Smooth muscle cell (in vitro differentiated cells): ENCODE measurements around the gene LONP2. TPM values are rescaled to one million over a fixed set of nuclear protein-coding genes. Genes with fewer than 3 reads are reported as not detected.
A peak's percentile ranks its signal among the peaks of the same experiment; 100 is the strongest.

ENCODE experiments used
- DNase-seq: peaks from one replicate; lab custom pipeline; 2025; ENCODE audit not compliant: unreplicated experiment; lab: John Stamatoyannopoulos, UW
- H2AFZ ChIP-seq: fragments of 200-600 bp; sonication (generic); 2 replicates; pipeline ENCODE4 v1.6.0; 2016; ENCODE audit warnings: antibody characterized with exemption, low read depth, mild to moderate bottlenecking
- H3F3A ChIP-seq: fragments of 200-600 bp; sonication (generic); 2 replicates; pipeline ENCODE4 v1.6.0; 2017; ENCODE audit warnings: antibody characterized with exemption, low read depth
- H3K27ac ChIP-seq: fragments of 200-600 bp; sonication (generic); 2 replicates; pipeline ENCODE4 v1.5.1; 2016; ENCODE audit warnings: low read depth, mild to moderate bottlenecking
- H3K27me3 ChIP-seq: fragments of 200-600 bp; sonication (generic); 2 replicates; pipeline ENCODE4 v1.6.1; 2016; ENCODE audit warnings: low read depth, mild to moderate bottlenecking
- H3K36me3 ChIP-seq: fragments of 200-600 bp; sonication (generic); 2 replicates; pipeline ENCODE4 v1.5.1; 2016; ENCODE audit warnings: low read depth
- H3K4me1 ChIP-seq: fragments of 200-600 bp; sonication (generic); 2 replicates; pipeline ENCODE4 v1.5.1; 2016; ENCODE audit warnings: low read depth
- H3K4me2 ChIP-seq: fragments of 200-600 bp; sonication (generic); 2 replicates; pipeline ENCODE4 v1.6.0; 2016; ENCODE audit warnings: mild to moderate bottlenecking
- H3K4me3 ChIP-seq: fragments of 200-600 bp; sonication (generic); 2 replicates; pipeline ENCODE4 v1.5.1; 2016; ENCODE audit warnings: mild to moderate bottlenecking
- H3K79me2 ChIP-seq: fragments of 200-600 bp; sonication (generic); 2 replicates; pipeline ENCODE4 v1.6.0; 2016; ENCODE audit warnings: low read depth, mild to moderate bottlenecking
- H3K9ac ChIP-seq: fragments of 200-600 bp; sonication (generic); 2 replicates; pipeline ENCODE4 v1.6.0; 2016; ENCODE audit warnings: low read depth
- H3K9me3 ChIP-seq: fragments of 200-600 bp; sonication (generic); replicated peaks from 2 replicates; pipeline ENCODE4 v1.5.1; 2016; ENCODE audit warnings: low read depth
- H4K20me1 ChIP-seq: fragments of 200-600 bp; sonication (generic); 2 replicates; pipeline ENCODE4 v1.6.0; 2016; ENCODE audit warnings: low read depth
- CTCF ChIP-seq: fragments of 200-600 bp; sonication (generic); IDR thresholded peaks from 2 replicates; pipeline ENCODE4 v1.5.1; 2017; ENCODE audit warnings: borderline replicate concordance, mild to moderate bottlenecking, antibody characterized with exemption; ENCODE audit not compliant: insufficient read depth, poor library complexity, severe bottlenecking
- WGBS: methylation state at CpG from one replicate; pipeline ENCODE4 v1.1.7; 2016; ENCODE audit warnings: low lambda C conversion rate; 5-methylcytosine and 5-hydroxymethylcytosine counted together
- polyA plus RNA-seq: library from polyadenylated mRNA; unstranded; fragments of >200 nt; fragmentation: Nextera tagmentation; extraction: Ambion mirVana; gene quantifications from 2 replicates; pipeline ENCODE4 v1.2.1, GENCODE V29; 2016
- total RNA-seq: library from RNA; depleted of rRNA; stranded (reverse); fragments of >200 nt; gene quantifications from 2 replicates; pipeline ENCODE4 v1.2.3, GENCODE V29; 2014

LONP2 gene
- total and polyA plus RNA-seq, 2 experiments from 2014 or later: 30.4 to 37.4 TPM

- peaks cover 17% of the 10 kb centered on the region for H3K36me3 ChIP-seq
These were observed 103.2 kb downstream of the LONP2 start for GRCh38 chr16:48347191-48347865.

GRCh38 chr16:48347980-48348379, 103.9 kb downstream of the LONP2 start:
- Histone ChIP-seq H3K27me3 (no peaks in the 10 kb centered on the region), H3K79me2 (peaks cover 9% of the 10 kb centered on the region), H4K20me1 (peaks cover 11% of the 10 kb centered on the region), H3K4me3 (no peak overlapping the region), H3K4me1 (no peaks in the 10 kb centered on the region), H3F3A (peaks cover 3% of the 10 kb centered on the region), H3K27ac (no peak overlapping the region), H3K36me3 (peaks cover 16% of the 10 kb centered on the region), H3K9me3 (no peaks in the 10 kb centered on the region), H3K4me2 (no peak overlapping the region), H3K9ac (no peak overlapping the region), H2AFZ (no peak overlapping the region)
- 93% methylated on average over 4 of the region's 4 CpGs for WGBS
- TF ChIP-seq CTCF: no peak
- no peak for DNase-seq

More at GRCh38 chr16:48347191-48347865, 103.2 kb downstream of the LONP2 start:
- Histone ChIP-seq H3K27ac (no peak overlapping the region), H3K4me3 (no peak overlapping the region), H3K9me3 (no peaks in the 10 kb centered on the region), H3K4me1 (no peaks in the 10 kb centered on the region), H3K9ac (no peak overlapping the region), H2AFZ (no peak overlapping the region), H4K20me1 (peaks cover 11% of the 10 kb centered on the region), H3K27me3 (no peaks in the 10 kb centered on the region), H3F3A (peaks cover 3% of the 10 kb centered on the region), H3K4me2 (no peak overlapping the region), H3K79me2 (peaks cover 9% of the 10 kb centered on the region)
- DNase-seq: no peak
- 99% methylated on average over 20 of the region's 20 CpGs for WGBS
- TF ChIP-seq CTCF: no peak

GRCh38 chr16:48350736-48351135, 106.6 kb downstream of the LONP2 start:
- 94% methylated on average over 3 of the region's 3 CpGs for WGBS
- Histone ChIP-seq H3F3A (peaks cover 3% of the 10 kb centered on the region), H3K27me3 (no peaks in the 10 kb centered on the region), H3K79me2 (peaks cover 12% of the 10 kb centered on the region), H3K36me3 (peaks cover 12% of the 10 kb centered on the region), H4K20me1 (peaks cover 25% of the 10 kb centered on the region), H3K9me3 (no peaks in the 10 kb centered on the region), H3K4me1 (no peaks in the 10 kb centered on the region), H3K4me3 (no peak overlapping the region), H3K27ac (peak overlapping the region; percentile 9), H3K4me2 (no peak overlapping the region), H2AFZ (no peak overlapping the region), H3K9ac (no peak overlapping the region)
- no peak for TF ChIP-seq CTCF
- no peak for DNase-seq
